IMR-90 (cell line): ENCODE data around the gene DCDC1. TPM values are rescaled to one million over a fixed set of nuclear protein-coding genes. Genes with fewer than 3 reads are reported as not detected.

ENCODE experiments used
- ATAC-seq: fragments of 200-7000 bp; cut with Tn5 transposase; 2 replicates; pipeline ENCODE4 v1.9.1; 2020; ENCODE audit warnings: low read depth, mild to moderate bottlenecking, moderate library complexity
- BruUV-seq: library from RNA; stranded (reverse); fragments of 400-500 nt; replicated peaks from 2 replicates; lab custom pipeline; 2021; lab: Mats Ljungman, UMichigan
- CTCF ChIA-PET: fragments of 300-600 bp; formaldehyde crosslinking; extraction: SDS; loops from one replicate; lab custom pipeline; 2021; ENCODE audit warnings: antibody characterized with exemption; lab: Yijun Ruan, JAX
- POLR2A ChIA-PET: fragments of 300-600 bp; sonication (Branson Sonifier 250); formaldehyde crosslinking; loops from one replicate; lab custom pipeline; 2022; ENCODE audit warnings: antibody characterized with exemption; ENCODE audit not compliant: unreplicated experiment; lab: Charles Lee
- DNase-seq: peaks from one replicate; pipeline ENCODE4 v3.0.0; 2013
- H2AFZ ChIP-seq: replicated peaks from 2 replicates; pipeline ENCODE3; 2013; ENCODE audit warnings: low read length, mild to moderate bottlenecking; ENCODE audit not compliant: poor library complexity
- H2AK5ac ChIP-seq: 2 replicates; pipeline ENCODE4 v1.6.1; 2013; ENCODE audit warnings: low read depth, low read length, inconsistent platforms
- H2AK9ac ChIP-seq: replicated peaks from 2 replicates; pipeline ENCODE3; 2013; ENCODE audit warnings: mild to moderate bottlenecking, low read depth, low read length, moderate library complexity; ENCODE audit not compliant: poor library complexity
- H2BK120ac ChIP-seq: 2 replicates; pipeline ENCODE4 v1.6.1; 2013; ENCODE audit warnings: low read depth, low read length, inconsistent platforms
- H2BK15ac ChIP-seq: 3 replicates; pipeline ENCODE4 v1.6.1; 2013; ENCODE audit warnings: low read depth, low read length, inconsistent platforms
- H2BK20ac ChIP-seq: 2 replicates; pipeline ENCODE4 v1.6.1; 2013; ENCODE audit warnings: low read depth, mild to moderate bottlenecking, inconsistent platforms, low read length, moderate library complexity
- H2BK5ac ChIP-seq: 2 replicates; pipeline ENCODE4 v1.6.1; 2013; ENCODE audit warnings: mild to moderate bottlenecking, low read depth, low read length, inconsistent platforms; ENCODE audit not compliant: poor library complexity, severe bottlenecking
- H3K14ac ChIP-seq: replicated peaks from 2 replicates; pipeline ENCODE4 v1.6.1; 2013; ENCODE audit warnings: low read depth, low read length, inconsistent platforms
- H3K18ac ChIP-seq: 2 replicates; pipeline ENCODE4 v1.6.1; 2013; ENCODE audit warnings: low read depth, low read length, control low read depth
- H3K23ac ChIP-seq: 2 replicates; pipeline ENCODE4 v1.6.1; 2013; ENCODE audit warnings: low read depth, low read length, inconsistent platforms
- H3K27ac ChIP-seq: 2 replicates; pipeline ENCODE4 v1.5.1; 2013; ENCODE audit warnings: mild to moderate bottlenecking, control low read depth, low read length; ENCODE audit not compliant: insufficient read depth
- H3K27me3 ChIP-seq: 2 replicates; pipeline ENCODE4 v1.6.1; 2013; ENCODE audit warnings: low read length; ENCODE audit not compliant: control insufficient read depth, insufficient read depth
- H3K36me3 ChIP-seq: 2 replicates; pipeline ENCODE4 v1.6.1; 2013; ENCODE audit warnings: low read length, mixed read lengths; ENCODE audit not compliant: control insufficient read depth, insufficient read depth
- H3K4ac ChIP-seq: 2 replicates; pipeline ENCODE4 v1.6.1; 2013; ENCODE audit warnings: low read depth, low read length, inconsistent platforms
- H3K4me1 ChIP-seq: 2 replicates; pipeline ENCODE4 v1.6.1; 2013; ENCODE audit warnings: low read length, mixed read lengths; ENCODE audit not compliant: control insufficient read depth, insufficient read depth
- H3K4me2 ChIP-seq: 2 replicates; pipeline ENCODE4 v1.6.1; 2013; ENCODE audit warnings: low read depth, mild to moderate bottlenecking, control low read depth, low read length, moderate library complexity
- H3K4me3 ChIP-seq: 2 replicates; pipeline ENCODE4 v1.5.1; 2013; ENCODE audit warnings: low read depth, mild to moderate bottlenecking, control low read depth, low read length, moderate library complexity; ENCODE audit not compliant: insufficient read depth
- H3K56ac ChIP-seq: 2 replicates; pipeline ENCODE4 v1.6.1; 2013; ENCODE audit warnings: low read length, inconsistent platforms; ENCODE audit not compliant: insufficient read depth; ENCODE audit errors: extremely low read depth
- H3K79me1 ChIP-seq, 2 experiments: 2 replicates each; pipeline ENCODE4 v1.6.1; 2013; ENCODE audit warnings: low read length in 2 of 2, inconsistent platforms in 1 of 2, low read depth in 1 of 2
- H3K9ac ChIP-seq: 2 replicates; pipeline ENCODE4 v1.6.1; 2013; ENCODE audit warnings: low read depth, low read length, control low read depth
- H3K9me1 ChIP-seq: 2 replicates; pipeline ENCODE4 v1.6.1; 2013; ENCODE audit warnings: low read length, inconsistent platforms; ENCODE audit not compliant: insufficient read depth
- H3K9me3 ChIP-seq: 2 replicates; pipeline ENCODE4 v1.6.1; 2013; ENCODE audit warnings: low read length; ENCODE audit not compliant: control insufficient read depth, insufficient read depth
- H4K20me1 ChIP-seq: 2 replicates; pipeline ENCODE4 v1.6.1; 2013; ENCODE audit warnings: low read length, inconsistent platforms; ENCODE audit not compliant: insufficient read depth
- H4K5ac ChIP-seq: 2 replicates; pipeline ENCODE4 v1.6.1; 2013; ENCODE audit warnings: mild to moderate bottlenecking, low read depth, low read length, control low read depth
- H4K8ac ChIP-seq, 2 experiments: 2 replicates each; pipeline ENCODE4 v1.6.1; 2013; ENCODE audit warnings: low read depth in 2 of 2, low read length in 2 of 2, control low read depth in 1 of 2, inconsistent platforms in 1 of 2
- H4K91ac ChIP-seq: 2 replicates; pipeline ENCODE4 v1.6.1; 2013; ENCODE audit warnings: low read depth, low read length, inconsistent platforms; ENCODE audit not compliant: insufficient read depth
- BHLHE40 ChIP-seq: fragments of 150-350 bp; IDR thresholded peaks from 2 replicates; pipeline ENCODE4 v1.6.1; 2016; ENCODE audit warnings: mild to moderate bottlenecking, low read depth, low read length
- MAFK ChIP-seq: IDR thresholded peaks from 2 replicates; pipeline ENCODE4 v1.6.1; 2012; ENCODE audit warnings: low read depth, low read length, improper control_type of control experiment
- MAZ ChIP-seq: IDR thresholded peaks from 2 replicates; pipeline ENCODE4 v1.6.1; 2012; ENCODE audit warnings: low read depth, mild to moderate bottlenecking, low read length, improper control_type of control experiment, moderate library complexity, borderline replicate concordance
- MXI1 ChIP-seq: IDR thresholded peaks from 2 replicates; pipeline ENCODE4 v1.6.1; 2012; ENCODE audit warnings: low read depth, mild to moderate bottlenecking, low read length, moderate library complexity, borderline replicate concordance
- NFE2L2 ChIP-seq: fragments of 150-350 bp; IDR thresholded peaks from 2 replicates; pipeline ENCODE4 v1.6.1; 2016; ENCODE audit warnings: low read depth, mild to moderate bottlenecking, low read length
- POLR2A ChIP-seq: IDR thresholded peaks from 2 replicates; pipeline ENCODE4 v1.6.1; 2012; ENCODE audit warnings: mild to moderate bottlenecking, low read depth, low read length
- RFX5 ChIP-seq: IDR thresholded peaks from 2 replicates; pipeline ENCODE4 v1.8.0; 2012; ENCODE audit warnings: low read depth, mild to moderate bottlenecking, low read length, moderate library complexity
- SMC3 ChIP-seq: fragments of 150-350 bp; IDR thresholded peaks from 2 replicates; pipeline ENCODE4 v1.6.1; 2016; ENCODE audit warnings: low read depth, mild to moderate bottlenecking, antibody characterized with exemption, low read length, moderate library complexity
- WGBS, 2 experiments: methylation state at CpG; one replicate each; pipeline versions ENCODE4 v1.1.5 to v1.1.7; 2013; ENCODE audit warnings: missing lambda C conversion rate in 2 of 2; ENCODE audit not compliant: insufficient read length in 1 of 2; ENCODE audit errors: extremely low coverage in 2 of 2; 5-methylcytosine and 5-hydroxymethylcytosine counted together
- dilution Hi-C: fragments of 300-500 bp; cut with HindIII; formaldehyde crosslinking; loops from one replicate; pipeline ENCODE4 v1.14.3; 2018; ENCODE audit warnings: low sequenced_read_pairs; ENCODE audit not compliant: unreplicated experiment
- in situ Hi-C: fragments of 300-500 bp; cut with MboI; formaldehyde crosslinking; loops from 3 replicates; pipeline ENCODE4 v1.14.3; 2019; ENCODE audit warnings: low sequenced_read_pairs, inconsistent platforms, mixed read lengths
- intact Hi-C: fragments of 100-400 bp; cut with micrococcal nuclease; formaldehyde crosslinking; loops from 2 replicates; pipeline ENCODE4 v1.10.0; 2022
- polyA plus RNA-seq, 3 experiments: library from polyadenylated mRNA; depleted of rRNA; stranded (reverse); fragments of >200 nt; gene quantifications; 2 replicates each; pipeline ENCODE4 v1.2.3, GENCODE V29; 2012; ENCODE audit warnings: low replicate concordance in 1 of 3
- total RNA-seq: library from RNA; depleted of rRNA; stranded (reverse); fragments of >200 nt; gene quantifications from 2 replicates; pipeline ENCODE4 v1.2.3, GENCODE V29; 2012
- TF ChIP-seq, protein P1 (sequence below): fragments of 150-350 bp; IDR thresholded peaks from 2 replicates; pipeline ENCODE4 v1.6.1; 2017; ENCODE audit warnings: mild to moderate bottlenecking, antibody characterized with exemption, low read length, low read depth

The DCDC1 gene
- total and polyA plus RNA-seq, 2 of the 4 experiments (the other 2 are of a cell fraction) = not detected

- Histone ChIP-seq H3K27ac (no peak overlapping the region), H2BK5ac (no peak overlapping the region), H2AK5ac (no peak overlapping the region), H2AFZ (no peak overlapping the region), H3K56ac (no peak overlapping the region), H3K23ac (no peak overlapping the region), H2AK9ac (no peak overlapping the region), H3K36me3 (no peaks in the 10 kb centered on the region), H3K4me2 (no peak overlapping the region), H3K27me3 (no peaks in the 10 kb centered on the region), H3K79me1 (no peaks in the 10 kb centered on the region), H4K8ac (no peak overlapping the region), H4K91ac (no peak overlapping the region), H3K9me1 (no peaks in the 10 kb centered on the region), H4K20me1 (no peaks in the 10 kb centered on the region), H3K14ac (no peak overlapping the region), H3K4me3 (no peak overlapping the region), H4K5ac (no peak overlapping the region), H2BK120ac (no peak overlapping the region), H3K9me3 (no peaks in the 10 kb centered on the region), H3K4me1 (no peaks in the 10 kb centered on the region), H3K9ac (no peak overlapping the region), H3K18ac (no peak overlapping the region), H3K4ac (no peak overlapping the region), H2BK15ac (no peak overlapping the region), H2BK20ac (no peak overlapping the region)
- ChIA-PET POLR2A (no interaction called here), CTCF (no interaction called here)
- no peak for DNase-seq
- WGBS, 2 experiments = no CpG with 5 or more reads among the region's 3 CpGs
- BruUV-seq = no TSS peak
- dilution Hi-C loops (no loop called here), in situ Hi-C loops (no loop called here), intact Hi-C loops (no loop called here)
- ATAC-seq = no peak
- TF ChIP-seq RFX5 (no peak), NFE2L2 (no peak), MXI1 (no peak), SMC3 (no peak), MAFK (no peak), POLR2A (no peak), BHLHE40 (no peak), MAZ (no peak)
- TF ChIP-seq, protein P1, sequence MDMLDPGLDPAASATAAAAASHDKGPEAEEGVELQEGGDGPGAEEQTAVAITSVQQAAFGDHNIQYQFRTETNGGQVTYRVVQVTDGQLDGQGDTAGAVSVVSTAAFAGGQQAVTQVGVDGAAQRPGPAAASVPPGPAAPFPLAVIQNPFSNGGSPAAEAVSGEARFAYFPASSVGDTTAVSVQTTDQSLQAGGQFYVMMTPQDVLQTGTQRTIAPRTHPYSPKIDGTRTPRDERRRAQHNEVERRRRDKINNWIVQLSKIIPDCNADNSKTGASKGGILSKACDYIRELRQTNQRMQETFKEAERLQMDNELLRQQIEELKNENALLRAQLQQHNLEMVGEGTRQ = no peak
Observed at GRCh38 chr11:30984827-30985226, 384.7 kb downstream of the DCDC1 start.
